HFFc6 (cell line): ENCODE measurements around the gene SH3PXD2B. TPM values are rescaled to one million over a fixed set of nuclear protein-coding genes. Genes with fewer than 3 reads are reported as not detected.

Experiments
- DNase-seq: peaks from one replicate; pipeline ENCODE4 v3.0.0-alpha.2; 2018
- H3K27ac Mint-ChIP-seq: 2 replicates; pipeline ENCODE4 v1.8.0; 2020; ENCODE audit warnings: mild to moderate bottlenecking, mixed read lengths
- H3K27me3 Mint-ChIP-seq: 2 replicates; pipeline ENCODE4 v1.8.0; 2021; ENCODE audit warnings: mild to moderate bottlenecking, moderate library complexity, mixed read lengths; ENCODE audit not compliant: insufficient read depth
- H3K36me3 Mint-ChIP-seq: 2 replicates; pipeline ENCODE4 v1.8.0; 2021; ENCODE audit warnings: low read depth, mixed read lengths
- H3K4me1 Mint-ChIP-seq: 2 replicates; pipeline ENCODE4 v1.8.0; 2020; ENCODE audit warnings: low read depth, mixed read lengths
- H3K4me3 Mint-ChIP-seq: 2 replicates; pipeline ENCODE4 v1.8.0; 2020; ENCODE audit warnings: mild to moderate bottlenecking, moderate library complexity, mixed read lengths
- H3K9me3 Mint-ChIP-seq: 2 replicates; pipeline ENCODE4 v1.8.0; 2020; ENCODE audit warnings: mild to moderate bottlenecking, mixed read lengths
- CTCF ChIP-seq: fragments of 200-600 bp; sonication (generic); IDR thresholded peaks from 2 replicates; pipeline ENCODE4 v1.5.0; 2021; ENCODE audit warnings: antibody characterized with exemption, mild to moderate bottlenecking
- total RNA-seq, 6 experiments: library from RNA; stranded (reverse); fragmentation: NEBNext Ultra II Directional; extraction: Animal tissue kit (Norgen Biotek cat#: 25700); gene quantifications; 2 replicates in 1 of 6; 3 replicates in 5 of 6; pipeline ENCODE4 v1.2.3, GENCODE V29; 2021

The SH3PXD2B gene
- total RNA-seq, 6 experiments from 2014 or later, result 12.4 to 28.4 (median 24.3) TPM

GRCh38 chr5:172283862-172284610 lies 170.3 kb downstream of the SH3PXD2B start:
- H3K9me3 Mint-ChIP-seq, result no peaks in the 10 kb centered on the region
- H3K4me3 Mint-ChIP-seq, result peak overlapping the region; percentile 93
- no peak for TF ChIP-seq CTCF
- H3K27ac Mint-ChIP-seq, result peak overlapping the region; percentile 91
- no peaks in the 10 kb centered on the region; the same call in 1 of the 2 replicates for H3K27me3 Mint-ChIP-seq
- DNase-seq, result peak; percentile 41
- no peaks in the 10 kb centered on the region for H3K36me3 Mint-ChIP-seq
- peaks cover 34% of the 10 kb centered on the region for H3K4me1 Mint-ChIP-seq

DNA sequence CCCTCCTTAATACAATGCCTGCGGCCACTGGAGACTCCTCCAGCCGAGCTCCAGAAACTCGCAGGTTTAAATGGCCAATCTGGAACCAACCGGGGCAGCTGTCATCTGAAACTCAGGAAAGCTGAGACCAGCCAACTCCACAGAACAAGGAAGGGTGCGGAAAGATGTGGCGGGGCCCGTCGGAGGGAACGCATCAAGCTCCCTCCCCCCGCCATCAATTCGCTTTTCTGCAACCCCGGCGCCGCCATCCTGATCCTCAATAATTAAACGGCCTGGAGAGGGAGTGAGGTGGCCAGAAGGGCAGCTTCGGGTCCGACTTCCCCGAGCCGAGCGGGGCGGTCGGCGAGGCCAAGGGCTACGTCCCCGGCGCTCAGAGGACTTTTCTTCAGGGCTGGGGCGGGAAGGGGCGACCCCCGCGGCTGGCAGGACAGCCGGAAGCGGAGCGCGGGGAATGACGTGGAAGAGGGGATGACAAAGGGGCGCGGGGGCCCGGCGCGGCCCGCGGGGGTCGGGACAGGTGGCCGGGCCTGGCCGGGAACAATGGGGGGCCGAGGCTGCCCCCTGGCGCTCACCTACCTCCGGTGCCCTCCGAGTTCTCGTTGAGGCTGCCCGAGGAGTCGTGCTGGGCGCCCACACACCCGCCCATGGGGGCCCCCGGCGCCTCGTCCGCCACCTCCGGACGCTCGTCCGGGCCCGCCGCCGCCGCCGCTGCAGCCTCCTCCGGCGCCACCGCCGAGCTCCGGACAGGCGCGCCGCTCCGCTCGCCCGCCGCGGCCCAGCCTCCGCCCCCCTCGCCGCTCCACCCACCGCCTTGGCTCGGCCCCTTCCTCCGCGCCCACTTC lies 171.1 kb downstream of the SH3PXD2B start, which contains the start of gene UBTD2:
Gene UBTD2 (minus strand): TSS at position 745 of the 842 bp plus-strand sequence. CDS start 99 bp downstream, at position 646.
- peak; percentile 66 for DNase-seq
- Mint-ChIP-seq H3K36me3 (peaks cover 2% of the 10 kb centered on the region; the same call in 1 of the 2 replicates), H3K4me3 (peak within 1 kb of the TSS; percentile 97), H3K4me1 (peaks cover 34% of the 10 kb centered on the region), H3K27me3 (no peaks in the 10 kb centered on the region; the same call in 1 of the 2 replicates), H3K9me3 (no peaks in the 10 kb centered on the region), H3K27ac (peak within 1 kb of the TSS; percentile 91)
- peak; percentile 74 for TF ChIP-seq CTCF

DNA sequence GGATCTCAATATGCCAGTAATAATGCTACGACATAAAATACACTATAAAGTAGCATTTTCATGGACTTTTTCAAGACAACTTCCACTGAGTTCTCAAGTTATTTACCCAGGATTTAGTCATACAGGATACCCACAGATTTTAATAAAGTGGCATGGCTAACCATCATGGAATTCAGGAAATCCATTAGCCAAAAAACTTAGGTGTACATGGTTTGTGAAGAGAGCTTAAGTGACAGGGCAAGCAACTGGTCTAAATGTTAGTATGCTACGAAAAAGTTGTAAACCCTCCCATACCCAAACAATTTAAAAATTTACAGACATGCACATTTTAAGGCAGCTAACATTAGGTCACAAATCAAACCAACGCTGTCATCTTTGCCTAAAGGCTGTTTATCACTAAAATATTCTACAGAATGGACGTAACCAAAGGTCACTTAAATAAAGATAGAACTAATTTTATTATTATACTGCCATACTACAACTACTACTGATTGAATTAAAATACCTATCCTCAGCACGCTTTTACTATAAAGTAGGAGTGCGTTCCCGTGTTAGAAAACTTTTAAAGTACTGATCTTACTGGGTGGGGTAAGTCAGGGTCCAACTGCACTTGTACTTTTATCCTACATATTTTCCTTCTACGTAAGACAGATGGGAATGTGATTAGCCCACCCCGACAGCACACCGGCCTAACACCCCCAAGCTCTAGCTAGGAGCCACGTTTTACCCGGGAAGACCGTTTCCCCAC lies 171.9 kb downstream of the SH3PXD2B start:
- peaks cover 40% of the 10 kb centered on the region for H3K4me1 Mint-ChIP-seq
- peaks cover 10% of the 10 kb centered on the region for H3K36me3 Mint-ChIP-seq
- H3K4me3 Mint-ChIP-seq, result peak overlapping the region; percentile 97
- H3K27me3 Mint-ChIP-seq, result no peaks in the 10 kb centered on the region; the same call in 1 of the 2 replicates
- no peak for TF ChIP-seq CTCF
- peak overlapping the region; percentile 75 for H3K27ac Mint-ChIP-seq
- DNase-seq, result peak; percentile 54
- H3K9me3 Mint-ChIP-seq, result no peaks in the 10 kb centered on the region

- H3K27me3 Mint-ChIP-seq, result peaks cover 1% of the 10 kb centered on the region
- H3K36me3 Mint-ChIP-seq, result peaks cover 16% of the 10 kb centered on the region
- peaks cover 50% of the 10 kb centered on the region for H3K4me1 Mint-ChIP-seq
- TF ChIP-seq CTCF, result no peak
- peak overlapping the region; percentile 97 for H3K4me3 Mint-ChIP-seq
- DNase-seq, result no peak
- H3K9me3 Mint-ChIP-seq, result no peaks in the 10 kb centered on the region
- peak overlapping the region; percentile 75 for H3K27ac Mint-ChIP-seq
These were observed 173.0 kb downstream of the SH3PXD2B start for GRCh38 chr5:172281346-172281745.

- no peaks in the 10 kb centered on the region for H3K9me3 Mint-ChIP-seq
- no peak for TF ChIP-seq CTCF
- peaks cover 18% of the 10 kb centered on the region for H3K36me3 Mint-ChIP-seq
- peaks cover 54% of the 10 kb centered on the region for H3K4me1 Mint-ChIP-seq
- H3K27ac Mint-ChIP-seq, result peak overlapping the region; percentile 75
- H3K27me3 Mint-ChIP-seq, result peaks cover 1% of the 10 kb centered on the region
- H3K4me3 Mint-ChIP-seq, result peak overlapping the region; percentile 97
- peak; percentile 71 for DNase-seq
These were observed 173.4 kb downstream of the SH3PXD2B start for GRCh38 chr5:172280929-172281328.
